IPS-18a (cell line): ENCODE measurements around the gene NHLRC4.
"Not testable (repeated sequence)": the region's sequence is repeated elsewhere in the genome, so short reads cannot be mapped to it uniquely, and the experiment has no call there.

Source experiments
- H3K27ac ChIP-seq: one replicate; pipeline ENCODE4 v1.5.1; 2013; ENCODE audit warnings: low read length
- H3K27me3 ChIP-seq: one replicate; pipeline ENCODE4 v1.6.1; 2013; ENCODE audit warnings: mild to moderate bottlenecking, low read length; ENCODE audit not compliant: control insufficient read depth, insufficient read depth
- H3K36me3 ChIP-seq: one replicate; pipeline ENCODE4 v1.6.1; 2013; ENCODE audit warnings: low read depth, low read length; ENCODE audit not compliant: control insufficient read depth
- H3K4me1 ChIP-seq: one replicate; pipeline ENCODE4 v1.6.1; 2013; ENCODE audit warnings: low read depth, low read length; ENCODE audit not compliant: control insufficient read depth
- H3K4me3 ChIP-seq: one replicate; pipeline ENCODE4 v1.5.1; 2013; ENCODE audit warnings: low read length
- H3K9ac ChIP-seq: one replicate; pipeline ENCODE4 v1.6.1; 2013; ENCODE audit warnings: mild to moderate bottlenecking, low read length, moderate library complexity
- H3K9me3 ChIP-seq: one replicate; pipeline ENCODE4 v1.6.1; 2013; ENCODE audit warnings: low read depth, low read length; ENCODE audit not compliant: control insufficient read depth

The NHLRC4 gene

GRCh38 chr16:593406-593805 lies 26.6 kb downstream of the NHLRC4 start:
- Histone ChIP-seq H3K27ac (no peak overlapping the region), H3K9ac (no peak overlapping the region), H3K36me3 (peaks cover 5% of the 10 kb centered on the region), H3K4me3 (no peak overlapping the region), H3K4me1 (no peaks in the 10 kb centered on the region), H3K27me3 (peaks cover 17% of the 10 kb centered on the region), H3K9me3 (no peaks in the 10 kb centered on the region)

- no peaks in the 10 kb centered on the region for H3K9me3 ChIP-seq
- no peak overlapping the region for H3K9ac ChIP-seq
- no peaks in the 10 kb centered on the region for H3K4me1 ChIP-seq
- peaks cover 5% of the 10 kb centered on the region for H3K36me3 ChIP-seq
- H3K27me3 ChIP-seq, result peaks cover 17% of the 10 kb centered on the region
- H3K4me3 ChIP-seq, result no peak overlapping the region
- H3K27ac ChIP-seq, result no peak overlapping the region
These were observed 27.0 kb downstream of the NHLRC4 start for GRCh38 chr16:593807-594206.

GRCh38 chr16:595094-595528 lies 28.3 kb downstream of the NHLRC4 start:
- H3K27me3 ChIP-seq, result peaks cover 17% of the 10 kb centered on the region
- H3K4me3 ChIP-seq, result no peak overlapping the region
- H3K9ac ChIP-seq, result no peak overlapping the region
- no peaks in the 10 kb centered on the region for H3K9me3 ChIP-seq
- no peaks in the 10 kb centered on the region for H3K4me1 ChIP-seq
- H3K27ac ChIP-seq, result no peak overlapping the region
- H3K36me3 ChIP-seq, result peaks cover 5% of the 10 kb centered on the region

GRCh38 chr16:595942-596735 lies 29.3 kb downstream of the NHLRC4 start:
- no peak overlapping the region for H3K9ac ChIP-seq
- H3K9me3 ChIP-seq, result no peaks in the 10 kb centered on the region
- peaks cover 9% of the 10 kb centered on the region for H3K27me3 ChIP-seq
- H3K4me3 ChIP-seq, result no peak overlapping the region
- H3K36me3 ChIP-seq, result peaks cover 5% of the 10 kb centered on the region
- no peaks in the 10 kb centered on the region for H3K4me1 ChIP-seq
- H3K27ac ChIP-seq, result no peak overlapping the region

GRCh38 chr16:596736-597060 lies 29.9 kb downstream of the NHLRC4 start:
- H3K9me3 ChIP-seq, result no peaks in the 10 kb centered on the region
- peaks cover 3% of the 10 kb centered on the region for H3K27me3 ChIP-seq
- no peak overlapping the region for H3K4me3 ChIP-seq
- H3K9ac ChIP-seq, result no peak overlapping the region
- no peak overlapping the region for H3K27ac ChIP-seq
- H3K4me1 ChIP-seq, result no peaks in the 10 kb centered on the region
- peaks cover 5% of the 10 kb centered on the region for H3K36me3 ChIP-seq

- H3K9ac ChIP-seq, H3K9me3 ChIP-seq, H3K4me1 ChIP-seq, H3K27ac ChIP-seq, H3K27me3 ChIP-seq, H3K4me3 ChIP-seq, H3K36me3 ChIP-seq: not testable (repeated sequence)
These were observed 30.9 kb downstream of the NHLRC4 start for GRCh38 chr16:597655-598054.

- Histone ChIP-seq H3K36me3 (no peaks in the 10 kb centered on the region), H3K4me1 (no peaks in the 10 kb centered on the region), H3K27ac (no peak overlapping the region), H3K4me3 (no peak overlapping the region), H3K27me3 (no peaks in the 10 kb centered on the region), H3K9me3 (no peaks in the 10 kb centered on the region), H3K9ac (no peak overlapping the region)
These were observed 32.3 kb downstream of the NHLRC4 start for GRCh38 chr16:598823-599739.

GRCh38 chr16:600781-601180 lies 34.0 kb downstream of the NHLRC4 start:
- Histone ChIP-seq H3K9me3 (no peaks in the 10 kb centered on the region), H3K27me3 (no peaks in the 10 kb centered on the region), H3K4me3 (no peak overlapping the region), H3K9ac (no peak overlapping the region), H3K4me1 (no peaks in the 10 kb centered on the region), H3K36me3 (no peaks in the 10 kb centered on the region), H3K27ac (no peak overlapping the region)

- H3K4me1 ChIP-seq, result no peaks in the 10 kb centered on the region
- no peak overlapping the region for H3K9ac ChIP-seq
- H3K4me3 ChIP-seq, result no peak overlapping the region
- H3K27ac ChIP-seq, result no peak overlapping the region
- no peaks in the 10 kb centered on the region for H3K9me3 ChIP-seq
- no peaks in the 10 kb centered on the region for H3K27me3 ChIP-seq
- no peaks in the 10 kb centered on the region for H3K36me3 ChIP-seq
These were observed 37.1 kb downstream of the NHLRC4 start for GRCh38 chr16:603933-604332.

GRCh38 chr16:606656-607307 lies 40.0 kb downstream of the NHLRC4 start:
- H3K4me3 ChIP-seq, result no peak overlapping the region
- H3K27ac ChIP-seq, result no peak overlapping the region
- H3K27me3 ChIP-seq, result no peaks in the 10 kb centered on the region
- H3K4me1 ChIP-seq, result no peaks in the 10 kb centered on the region
- H3K9ac ChIP-seq, result no peak overlapping the region
- H3K9me3 ChIP-seq, result no peaks in the 10 kb centered on the region
- no peaks in the 10 kb centered on the region for H3K36me3 ChIP-seq

GRCh38 chr16:608019-608418 lies 41.2 kb downstream of the NHLRC4 start:
- no peaks in the 10 kb centered on the region for H3K9me3 ChIP-seq
- H3K27ac ChIP-seq, result no peak overlapping the region
- no peaks in the 10 kb centered on the region for H3K27me3 ChIP-seq
- no peaks in the 10 kb centered on the region for H3K36me3 ChIP-seq
- H3K4me3 ChIP-seq, result no peak overlapping the region
- no peaks in the 10 kb centered on the region for H3K4me1 ChIP-seq
- no peak overlapping the region for H3K9ac ChIP-seq
